Measurements from ENCODE around the gene SSBP3. TPM values are rescaled to one million over a fixed set of nuclear protein-coding genes. Genes with fewer than 3 reads are reported as not detected.

Gene SSBP3
- total RNA-seq, 1 experiment from 2014 or later: 42.1 TPM

DNA sequence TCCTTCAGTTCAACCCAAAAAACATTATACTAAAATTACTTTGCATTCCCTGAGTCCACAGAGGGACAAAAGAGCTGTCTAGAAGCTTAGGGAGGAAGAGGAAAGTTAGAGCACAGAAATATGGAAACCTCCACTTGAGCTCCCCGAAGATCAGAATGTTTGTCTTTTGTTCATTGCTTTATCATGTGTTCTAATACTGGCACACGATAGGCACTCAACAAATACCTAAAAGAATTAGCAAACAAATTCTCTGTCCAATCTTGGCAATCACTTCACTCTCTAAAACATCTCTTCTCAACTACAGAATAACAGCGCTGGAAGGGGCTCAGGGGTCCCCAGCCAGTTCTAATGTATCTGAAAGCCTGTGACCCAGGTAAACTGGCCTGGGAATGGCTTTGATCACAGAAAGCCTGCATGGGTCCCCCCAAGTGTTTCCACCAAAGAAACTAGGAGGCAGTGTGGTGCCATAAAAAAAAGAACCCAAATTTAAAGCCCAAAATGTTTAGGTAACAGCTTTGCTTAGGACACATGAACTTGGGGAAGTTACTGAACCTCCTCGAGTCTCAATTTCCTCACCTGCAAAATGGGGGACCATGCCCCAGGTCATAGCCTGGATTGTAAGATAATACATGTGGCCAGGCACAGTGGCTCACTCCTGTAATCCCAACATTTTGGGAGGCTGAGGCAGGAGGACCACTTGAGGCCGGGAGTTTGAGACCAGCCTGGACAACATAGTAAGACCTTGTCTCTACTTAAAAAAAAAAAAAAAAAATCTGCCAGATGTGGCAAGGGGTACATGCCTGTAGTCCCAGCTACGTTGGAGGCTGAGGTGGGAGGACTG, 45.8 kb downstream of the SSBP3 start:
- Histone ChIP-seq H3K36me3 (ENCODE audit: control insufficient read depth, insufficient read depth, low read length) (no peaks in the 10 kb centered on the region), H3K4me1 (peaks cover 18% of the 10 kb centered on the region), H3K9me3 (no peaks in the 10 kb centered on the region), H3K4me3 (ENCODE audit: low read depth, low read length) (no peak overlapping the region), H3K27me3 (replicated peaks; ENCODE audit: control insufficient read depth, insufficient read depth, low read length) (no peaks in the 10 kb centered on the region)
- BruUV-seq (replicated peaks): no TSS peak
- intact Hi-C loops (cut with micrococcal nuclease; ENCODE audit: unreplicated experiment): no loop called here
- TF ChIP-seq, protein P1, sequence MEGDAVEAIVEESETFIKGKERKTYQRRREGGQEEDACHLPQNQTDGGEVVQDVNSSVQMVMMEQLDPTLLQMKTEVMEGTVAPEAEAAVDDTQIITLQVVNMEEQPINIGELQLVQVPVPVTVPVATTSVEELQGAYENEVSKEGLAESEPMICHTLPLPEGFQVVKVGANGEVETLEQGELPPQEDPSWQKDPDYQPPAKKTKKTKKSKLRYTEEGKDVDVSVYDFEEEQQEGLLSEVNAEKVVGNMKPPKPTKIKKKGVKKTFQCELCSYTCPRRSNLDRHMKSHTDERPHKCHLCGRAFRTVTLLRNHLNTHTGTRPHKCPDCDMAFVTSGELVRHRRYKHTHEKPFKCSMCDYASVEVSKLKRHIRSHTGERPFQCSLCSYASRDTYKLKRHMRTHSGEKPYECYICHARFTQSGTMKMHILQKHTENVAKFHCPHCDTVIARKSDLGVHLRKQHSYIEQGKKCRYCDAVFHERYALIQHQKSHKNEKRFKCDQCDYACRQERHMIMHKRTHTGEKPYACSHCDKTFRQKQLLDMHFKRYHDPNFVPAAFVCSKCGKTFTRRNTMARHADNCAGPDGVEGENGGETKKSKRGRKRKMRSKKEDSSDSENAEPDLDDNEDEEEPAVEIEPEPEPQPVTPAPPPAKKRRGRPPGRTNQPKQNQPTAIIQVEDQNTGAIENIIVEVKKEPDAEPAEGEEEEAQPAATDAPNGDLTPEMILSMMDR (IDR thresholded peaks at IDR 0.05; ENCODE audit: insufficient read depth in 1 of 2, low read depth in 1 of 2, low read length in 1 of 2, severe bottlenecking in 1 of 2, unreplicated experiment in 1 of 2): no peak
- CTCF ChIA-PET: interaction anchor here (0.8 kb wide), 1 partner anchor 29 kb away, joined by 4 read pairs; no protein-coding TSS in a partner anchor
- POLR2A ChIA-PET: no interaction called here
- no peaks in the 10 kb centered on the region for H3K36me3 Mint-ChIP-seq (ENCODE audit: insufficient read depth, unreplicated experiment)
- H3K27ac Mint-ChIP-seq (ENCODE audit: unreplicated experiment): no peak overlapping the region
- H3K27me3 Mint-ChIP-seq (ENCODE audit: insufficient read depth, unreplicated experiment): no peaks in the 10 kb centered on the region
- DNase-seq: no peak
- H3K4me1 Mint-ChIP-seq (ENCODE audit: low read depth, unreplicated experiment): peaks cover 11% of the 10 kb centered on the region
- no peaks in the 10 kb centered on the region for H3K9me3 Mint-ChIP-seq (ENCODE audit: unreplicated experiment)
- H3K4me3 Mint-ChIP-seq (ENCODE audit: unreplicated experiment): no peak overlapping the region

DNA sequence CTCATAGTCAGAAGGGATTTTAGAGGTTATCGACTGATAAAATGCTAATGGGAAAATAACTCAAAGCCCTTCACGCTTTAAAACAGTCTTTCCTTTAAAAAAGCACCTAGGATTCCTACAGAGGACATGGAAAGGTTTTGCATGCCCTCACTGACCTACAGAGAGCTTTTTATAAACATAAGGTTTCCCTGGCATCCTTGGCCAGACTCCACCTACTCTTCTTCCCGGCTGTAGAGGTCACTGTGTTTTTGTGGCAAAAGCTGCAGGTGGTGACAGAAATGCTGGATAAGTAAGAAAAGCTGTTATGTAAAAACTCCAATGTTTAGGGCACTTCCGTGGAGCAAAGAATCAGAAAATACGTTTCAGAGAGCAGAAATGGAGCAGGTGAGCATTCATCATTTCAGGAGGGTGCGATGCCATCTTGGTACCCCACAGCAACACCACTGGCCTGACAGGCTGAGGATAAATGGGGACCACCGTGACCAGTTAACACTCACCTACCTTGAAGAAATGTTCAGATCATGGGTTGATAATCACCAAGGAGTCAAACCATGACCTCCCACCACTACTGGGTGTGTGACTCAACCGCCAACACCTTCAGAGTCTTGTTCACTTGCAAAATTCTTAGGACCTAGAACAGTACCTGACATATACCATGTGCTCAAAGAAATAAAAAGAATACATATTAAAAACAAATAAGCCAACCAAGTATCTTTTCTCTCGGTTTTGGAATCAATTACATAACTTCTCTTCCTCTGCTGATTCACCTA, 46.6 kb downstream of the SSBP3 start:
- no TSS peak for BruUV-seq (replicated peaks)
- no peak for DNase-seq
- no peaks in the 10 kb centered on the region for H3K27me3 Mint-ChIP-seq (ENCODE audit: insufficient read depth, unreplicated experiment)
- intact Hi-C loops (cut with micrococcal nuclease; ENCODE audit: unreplicated experiment): no loop called here
- no peaks in the 10 kb centered on the region for H3K9me3 ChIP-seq
- H3K4me1 Mint-ChIP-seq (ENCODE audit: low read depth, unreplicated experiment): peaks cover 11% of the 10 kb centered on the region
- no peaks in the 10 kb centered on the region for H3K27me3 ChIP-seq (replicated peaks; ENCODE audit: control insufficient read depth, insufficient read depth, low read length)
- H3K36me3 Mint-ChIP-seq (ENCODE audit: insufficient read depth, unreplicated experiment): no peaks in the 10 kb centered on the region
- no peak overlapping the region for H3K4me3 ChIP-seq (ENCODE audit: low read depth, low read length)
- peaks cover 25% of the 10 kb centered on the region for H3K4me1 ChIP-seq
- H3K4me3 Mint-ChIP-seq (ENCODE audit: unreplicated experiment): no peak overlapping the region
- ChIA-PET POLR2A (no interaction called here), CTCF (interaction anchor here (0.6 to 1.1 kb wide), 2 partner anchors 36 to 206 kb away, joined by 3 to 4 read pairs; no protein-coding TSS in a partner anchor)
- TF ChIP-seq, protein P1 (IDR thresholded peaks at IDR 0.05; ENCODE audit: insufficient read depth in 1 of 2, low read depth in 1 of 2, low read length in 1 of 2, severe bottlenecking in 1 of 2, unreplicated experiment in 1 of 2): no peak
- no peak overlapping the region for H3K27ac Mint-ChIP-seq (ENCODE audit: unreplicated experiment)
- H3K9me3 Mint-ChIP-seq (ENCODE audit: unreplicated experiment): no peaks in the 10 kb centered on the region
- no peaks in the 10 kb centered on the region for H3K36me3 ChIP-seq (ENCODE audit: control insufficient read depth, insufficient read depth, low read length)

DNA sequence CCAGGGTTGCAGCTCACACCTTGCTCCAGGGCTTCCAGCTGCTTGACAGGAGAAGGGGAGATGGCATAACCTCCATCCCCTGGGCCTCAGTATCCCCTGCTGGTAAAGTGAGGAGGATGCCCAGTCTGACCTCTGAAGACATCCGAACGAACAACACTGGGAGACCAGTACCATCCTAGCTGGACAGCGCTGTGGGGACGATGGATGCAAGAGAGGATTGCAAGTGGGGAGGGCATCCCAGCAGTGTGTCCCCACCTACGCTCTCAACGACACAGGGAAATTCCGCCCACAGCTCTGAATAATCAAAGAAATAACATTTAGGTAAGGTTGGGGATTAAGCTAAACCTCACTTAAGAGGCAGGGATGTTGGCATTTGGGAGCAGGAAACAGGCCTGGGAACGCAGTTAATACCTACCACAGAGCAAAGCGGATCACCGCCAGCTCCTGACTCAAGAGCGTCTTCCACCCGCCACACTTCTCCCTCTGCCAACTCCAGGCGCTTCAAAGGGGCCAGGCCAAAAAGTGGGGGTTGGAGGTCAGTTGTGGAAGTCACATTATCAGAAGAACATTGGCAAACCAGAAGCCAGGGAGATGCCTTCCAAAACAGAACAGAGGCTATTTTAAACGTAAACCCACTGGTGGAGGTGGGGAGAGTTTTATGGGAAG, 47.6 kb downstream of the SSBP3 start:
- no peaks in the 10 kb centered on the region for H3K27me3 ChIP-seq (replicated peaks; ENCODE audit: control insufficient read depth, insufficient read depth, low read length)
- Mint-ChIP-seq H3K36me3 (ENCODE audit: insufficient read depth, unreplicated experiment) (no peaks in the 10 kb centered on the region), H3K9me3 (ENCODE audit: unreplicated experiment) (no peaks in the 10 kb centered on the region), H3K27me3 (ENCODE audit: insufficient read depth, unreplicated experiment) (no peaks in the 10 kb centered on the region), H3K4me3 (ENCODE audit: unreplicated experiment) (no peak overlapping the region), H3K27ac (ENCODE audit: unreplicated experiment) (no peak overlapping the region), H3K4me1 (ENCODE audit: low read depth, unreplicated experiment) (peaks cover 11% of the 10 kb centered on the region)
- H3K4me3 ChIP-seq (ENCODE audit: low read depth, low read length): no peak overlapping the region
- peaks cover 35% of the 10 kb centered on the region for H3K4me1 ChIP-seq
- TF ChIP-seq, protein P1 (IDR thresholded peaks at IDR 0.05; ENCODE audit: insufficient read depth in 1 of 2, low read depth in 1 of 2, low read length in 1 of 2, severe bottlenecking in 1 of 2, unreplicated experiment in 1 of 2): no peak
- CTCF ChIA-PET: interaction anchor here (0.6 to 1.1 kb wide), 2 partner anchors 35 to 205 kb away, joined by 3 to 4 read pairs; no protein-coding TSS in a partner anchor
- POLR2A ChIA-PET: no interaction called here
- no peak for DNase-seq
- H3K9me3 ChIP-seq: no peaks in the 10 kb centered on the region
- BruUV-seq (replicated peaks): no TSS peak
- H3K36me3 ChIP-seq (ENCODE audit: control insufficient read depth, insufficient read depth, low read length): no peaks in the 10 kb centered on the region
- intact Hi-C loops (cut with micrococcal nuclease; ENCODE audit: unreplicated experiment): no loop called here
